ENCODE results near the gene ZFYVE28. TPM values are rescaled to one million over a fixed set of nuclear protein-coding genes. Genes with fewer than 3 reads are reported as not detected.

Gene ZFYVE28
- total and polyA plus RNA-seq, 2 of the 8 experiments (the other 6 are each of a cell fraction or from before 2014, with no cell fraction given) = 1.7 to 4.9 TPM

DNA sequence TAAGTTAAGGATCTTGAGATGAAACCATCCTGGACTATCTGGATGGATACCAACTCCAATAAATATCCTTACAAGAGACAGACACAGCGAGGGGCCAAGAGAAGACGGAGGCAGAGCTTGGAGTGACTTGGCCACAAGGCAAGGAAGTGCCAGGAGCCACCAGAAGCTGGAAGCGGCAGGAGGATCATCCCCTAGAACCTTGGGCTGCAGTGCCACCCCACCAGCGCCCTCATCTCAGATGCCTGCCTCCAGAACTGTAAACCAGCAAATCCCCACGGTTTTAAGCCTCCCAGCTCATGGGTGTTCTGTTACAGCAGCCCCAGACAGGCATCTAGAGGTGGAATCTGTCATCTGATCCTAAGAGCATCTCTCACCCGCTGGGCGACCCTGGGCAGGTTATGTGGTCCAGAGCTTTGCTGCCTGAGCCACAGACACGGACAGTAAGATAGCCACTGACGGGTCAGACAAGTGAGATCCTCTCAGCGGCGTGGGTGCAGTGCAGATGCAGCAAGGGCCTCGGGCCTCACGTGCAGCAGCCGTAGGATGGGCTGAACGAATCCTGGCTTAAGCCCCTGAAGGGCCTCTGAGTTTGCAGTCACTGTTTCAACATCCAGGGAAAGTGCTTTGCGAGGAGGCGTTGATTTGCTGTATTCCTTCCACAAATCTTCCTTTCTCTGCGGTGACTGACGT is 131.4 kb downstream of the ZFYVE28 start:
- Histone ChIP-seq H3K27ac (ENCODE audit: low read depth, low read length) (no peak overlapping the region), H2AFZ (ENCODE audit: low read length) (no peak overlapping the region), H2BK20ac (ENCODE audit: low read length) (no peak overlapping the region), H3K4ac (replicated peaks; ENCODE audit: insufficient read length, low read depth, low read length) (no peak overlapping the region), H2BK120ac (replicated peaks; ENCODE audit: low read depth, low read length) (no peak overlapping the region), H3K18ac (ENCODE audit: extremely low read depth, low read length) (no peak overlapping the region), H3K36me3 (ENCODE audit: control insufficient read depth in 2 of 4, insufficient read depth in 4 of 4, low read length in 3 of 4) (no peaks in the 10 kb centered on the region), H3K27me3 (replicated peaks in 1 of 4; ENCODE audit: control insufficient read depth in 3 of 4, extremely low read depth in 1 of 4, insufficient read depth in 3 of 4, low read length in 3 of 4) (no peaks in the 10 kb centered on the region), H4K91ac (replicated peaks; ENCODE audit: insufficient read length, low read length) (no peak overlapping the region), H4K5ac (ENCODE audit: insufficient read length, low read depth, low read length) (no peak overlapping the region), H3K4me2 (ENCODE audit: insufficient read depth in 1 of 2, low read depth in 2 of 2, low read length in 2 of 2) (no peak overlapping the region; a peak in 1 of 4 replicates), H4K20me1 (replicated peaks in 1 of 2; ENCODE audit: control insufficient read depth in 1 of 2, insufficient read depth in 2 of 2, low read length in 2 of 2) (peaks cover 0 to 6% of the 10 kb centered on the region in 2 experiments), H3K9me3 (ENCODE audit: insufficient read depth in 2 of 2, low read depth in 1 of 2, low read length in 1 of 2) (no peaks in the 10 kb centered on the region), H2BK12ac (ENCODE audit: low read depth, low read length) (no peak overlapping the region), H3K79me2 (ENCODE audit: control insufficient read depth in 1 of 2, insufficient read depth in 2 of 2, low read length in 2 of 2) (no peaks in the 10 kb centered on the region), H3K4me1 (replicated peaks in 1 of 4; ENCODE audit: control insufficient read depth in 3 of 4, insufficient read depth in 4 of 4, low read length in 3 of 4) (peaks cover 0 to 8% (median 0%) of the 10 kb centered on the region in 4 experiments; a peak in 2 of 7 replicates), H3K23me2 (ENCODE audit: low read depth, low read length) (peaks cover 7% of the 10 kb centered on the region; the same call in 1 of the 2 replicates), H3K4me3 (ENCODE audit: extremely low read depth in 1 of 4, insufficient read depth in 2 of 4, low read depth in 3 of 4, low read length in 4 of 4) (no peak overlapping the region), H2AK5ac (ENCODE audit: low read depth, low read length) (no peak overlapping the region), H2BK15ac (ENCODE audit: low read length) (no peak overlapping the region), H3K9ac (replicated peaks in 1 of 4; ENCODE audit: extremely low read depth in 1 of 4, low read depth in 3 of 4, low read length in 3 of 4) (no peak overlapping the region; a peak in 1 of 7 replicates), H3K79me1 (ENCODE audit: low read depth, low read length) (no peaks in the 10 kb centered on the region), H3K14ac (ENCODE audit: insufficient read length) (no peak overlapping the region), H4K8ac (ENCODE audit: extremely low read depth, insufficient read depth, low read length) (peak overlapping the region; percentile 72), H3K56ac (replicated peaks; ENCODE audit: insufficient read length, low read depth, low read length) (no peak overlapping the region), H3K23ac (ENCODE audit: insufficient read length) (no peak overlapping the region), H2BK5ac (ENCODE audit: low read depth, low read length) (no peak overlapping the region)
- POLR2A ChIA-PET (ENCODE audit: partially characterized antibody) = no interaction called here
- DNase-seq (ENCODE audit: low read depth in 1 of 2, low spot score in 2 of 2) (no peak), FAIRE-seq (no peak)
- 76% methylated on average over 19 of the region's 19 CpGs; no CpG with 5 or more reads in 1 of the 2 experiments for WGBS, 2 experiments (ENCODE audit: extremely low coverage in 1 of 2, insufficient coverage in 1 of 2, insufficient read length in 1 of 2, insufficient replicate concordance in 2 of 2, low coverage in 1 of 2, low lambda C conversion rate in 2 of 2, missing lambda C conversion rate in 1 of 2)
- CTCF ChIA-PET (ENCODE audit: partially characterized antibody) = interaction anchor here (0.6 to 1.0 kb wide), 3 partner anchors 157 to 229 kb away, joined by 3 read pairs; no protein-coding TSS in a partner anchor
- no peak for TF ChIP-seq JUND (IDR thresholded peaks at IDR 0.05; ENCODE audit: low read length)
- TF ChIP-seq KDM5A (IDR thresholded peaks at IDR 0.05; ENCODE audit: low read length) = no peak
- TF ChIP-seq HDAC6 (IDR thresholded peaks at IDR 0.05; ENCODE audit: low read depth, low read length) = no peak
- TF ChIP-seq, protein P1, sequence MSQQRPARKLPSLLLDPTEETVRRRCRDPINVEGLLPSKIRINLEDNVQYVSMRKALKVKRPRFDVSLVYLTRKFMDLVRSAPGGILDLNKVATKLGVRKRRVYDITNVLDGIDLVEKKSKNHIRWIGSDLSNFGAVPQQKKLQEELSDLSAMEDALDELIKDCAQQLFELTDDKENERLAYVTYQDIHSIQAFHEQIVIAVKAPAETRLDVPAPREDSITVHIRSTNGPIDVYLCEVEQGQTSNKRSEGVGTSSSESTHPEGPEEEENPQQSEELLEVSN (IDR thresholded peaks at IDR 0.05) = no peak
- TF ChIP-seq SIN3A (conservative IDR thresholded peaks at IDR 0.05 in 1 of 2, IDR thresholded peaks at IDR 0.05 in 1 of 2; ENCODE audit: low read depth in 1 of 2, low read length in 2 of 2) = no peak
- no peak for TF ChIP-seq CTBP2 (IDR thresholded peaks at IDR 0.05; ENCODE audit: borderline replicate concordance, insufficient read depth, insufficient read length, low read length)

Data from H1 (cell line).